Activated CD8-positive, alpha-beta memory T cell treated with anti-CD3 and anti-CD28 coated beads for 48 hours (primary cell): ENCODE results near the gene TLE2.

ENCODE experiments used
- DNase-seq, 3 experiments: peaks; one replicate each; pipeline ENCODE4 v3.0.0-alpha.2; 2020; ENCODE audit warnings: low read depth in 2 of 3, low spot score in 2 of 3

The TLE2 gene

GRCh38 chr19:2962018-2962670 lies 66.9 kb downstream of the TLE2 start:
- DNase-seq = peak in 1 of 3 experiments; percentile 28

- no peak for DNase-seq
Observed at GRCh38 chr19:2960120-2960519, 69.0 kb downstream of the TLE2 start.

GRCh38 chr19:2957160-2957559 lies 71.9 kb downstream of the TLE2 start:
- no peak for DNase-seq

GRCh38 chr19:2952953-2953481 lies 76.1 kb downstream of the TLE2 start:
- DNase-seq = no peak

GRCh38 chr19:2950286-2951124 lies 78.6 kb downstream of the TLE2 start:
- peak; percentile 97 to 100 (median 99) for DNase-seq

- DNase-seq = peak in 1 of 3 experiments; percentile 14
Observed at GRCh38 chr19:2949939-2950285, 79.2 kb downstream of the TLE2 start.
